Heart left ventricle (tissue), 13 donors: ENCODE results near the gene THSD4.

Experiments
- POLR2A ChIP-seq, 2 donors: fragments of 450-650 bp; IDR thresholded peaks; one replicate each; pipeline ENCODE4 v1.6.1; 2017; ENCODE audit warnings: antibody characterized with exemption in 2 of 2, mild to moderate bottlenecking in 2 of 2, moderate library complexity in 2 of 2
- TF ChIP-seq, protein P1 (sequence below), 12 donors: fragments of 200-600 bp; sonication (generic) in 4 of 12; IDR thresholded peaks; one replicate each; pipeline versions ENCODE4 v1.5.0 to v1.8.0; 2018 to 2022; ENCODE audit warnings: antibody characterized with exemption in 12 of 12, mild to moderate bottlenecking in 5 of 12
- donor health status: ischemic (EF 13 %, LVEDD 7.1; RV severe dilation, severe dysfunction).
- donor health status: DM: no; HTN: yes; CAD: no.
- donor health status: DM: no; HTN: no; CAD: no.
- donor health status: ischemic (EF 25% LVEDD 6.9; RV normal size, moderate dysfunction).
- donor health status: ischemic (EF 25% LVEDD 5.7; RV mildly dilated, moderate dysfunction).
- donor health status: ischemic (EF 35%, LVEDD 5.7; RV mildly dilated, moderate dysfunction).
- donor health status: nonischemic (EF 11% LVEDD 7.7; RV severe dilation, severe dysfunction).
- donor health status: DM: yes; HTN: yes; CAD: no.
- donor health status: PGD.
- donor health status: ischemic (EF 29% LVEDD 5.4; RV normal size, mild dysfunction).
- donor health status: nonischemic (EF 23%, LVEDD 6.1; RV moderate dilation, normal function).

DNA sequence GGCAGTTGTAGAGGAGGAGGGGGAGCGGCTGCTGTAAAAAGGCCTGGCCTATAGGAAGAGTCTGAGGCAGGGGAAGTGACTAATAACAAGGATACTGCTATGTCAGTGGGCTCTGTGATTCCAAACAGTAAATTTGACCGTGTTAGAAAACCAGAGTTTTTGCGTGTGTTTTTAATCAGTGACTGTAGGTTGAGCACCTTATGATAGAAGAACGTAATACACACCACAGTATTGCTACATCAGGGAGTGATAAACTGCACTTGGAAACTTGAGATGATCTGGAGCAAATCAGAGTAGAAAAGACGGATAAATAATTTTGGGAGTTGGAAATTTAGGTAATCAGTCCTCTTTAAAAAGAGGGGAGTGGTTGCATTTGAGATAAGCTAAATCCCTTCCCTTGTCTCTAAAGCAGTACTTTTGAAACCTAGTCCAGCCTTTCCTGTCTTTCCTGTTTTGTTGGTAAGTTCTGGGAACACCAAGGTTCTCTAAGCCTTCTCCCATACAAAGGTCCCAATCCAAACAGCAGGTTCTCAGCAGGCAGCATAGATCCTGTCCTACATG lies 564.6 kb downstream of the THSD4 start:
- TF ChIP-seq POLR2A (IDR thresholded peaks at IDR 0.05), result no peak
- TF ChIP-seq, protein P1, sequence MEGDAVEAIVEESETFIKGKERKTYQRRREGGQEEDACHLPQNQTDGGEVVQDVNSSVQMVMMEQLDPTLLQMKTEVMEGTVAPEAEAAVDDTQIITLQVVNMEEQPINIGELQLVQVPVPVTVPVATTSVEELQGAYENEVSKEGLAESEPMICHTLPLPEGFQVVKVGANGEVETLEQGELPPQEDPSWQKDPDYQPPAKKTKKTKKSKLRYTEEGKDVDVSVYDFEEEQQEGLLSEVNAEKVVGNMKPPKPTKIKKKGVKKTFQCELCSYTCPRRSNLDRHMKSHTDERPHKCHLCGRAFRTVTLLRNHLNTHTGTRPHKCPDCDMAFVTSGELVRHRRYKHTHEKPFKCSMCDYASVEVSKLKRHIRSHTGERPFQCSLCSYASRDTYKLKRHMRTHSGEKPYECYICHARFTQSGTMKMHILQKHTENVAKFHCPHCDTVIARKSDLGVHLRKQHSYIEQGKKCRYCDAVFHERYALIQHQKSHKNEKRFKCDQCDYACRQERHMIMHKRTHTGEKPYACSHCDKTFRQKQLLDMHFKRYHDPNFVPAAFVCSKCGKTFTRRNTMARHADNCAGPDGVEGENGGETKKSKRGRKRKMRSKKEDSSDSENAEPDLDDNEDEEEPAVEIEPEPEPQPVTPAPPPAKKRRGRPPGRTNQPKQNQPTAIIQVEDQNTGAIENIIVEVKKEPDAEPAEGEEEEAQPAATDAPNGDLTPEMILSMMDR (IDR thresholded peaks at IDR 0.05), result no peak
